Uterus (tissue), 2 donors: Measurements from ENCODE around the gene SHROOM1.

ENCODE experiments used
- CTCF ChIP-seq, 4 experiments: fragments of 200-600 bp in 2 of 4; fragments of 450-650 bp in 2 of 4; sonication (generic) in 2 of 4; IDR thresholded peaks; one replicate each; pipeline ENCODE4 v1.5.1; 2016 to 2019; ENCODE audit warnings: antibody characterized with exemption in 4 of 4, mild to moderate bottlenecking in 2 of 4, moderate library complexity in 1 of 4
- POLR2A ChIP-seq, 2 donors: fragments of 450-650 bp; IDR thresholded peaks; one replicate each; pipeline ENCODE4 v1.6.1; 2016; ENCODE audit warnings: antibody characterized with exemption in 2 of 2, mild to moderate bottlenecking in 1 of 2, moderate library complexity in 1 of 2

GRCh38 chr5:132867046-132867451, 36.6 kb upstream of the SHROOM1 start:
- no peak for TF ChIP-seq POLR2A (IDR thresholded peaks at IDR 0.05)
- no peak for TF ChIP-seq CTCF (IDR thresholded peaks at IDR 0.05)
